ENCODE data around the gene GALNT10. TPM values are rescaled to one million over a fixed set of nuclear protein-coding genes. Genes with fewer than 3 reads are reported as not detected.

GALNT10 gene
- total RNA-seq, 2 experiments from 2014 or later = 12.9 to 15.2 TPM

- peak overlapping the region; percentile 75 for H3K4me3 Mint-ChIP-seq
- peaks cover 7% of the 10 kb centered on the region for H3K27me3 Mint-ChIP-seq
- H3K9me3 Mint-ChIP-seq = no peaks in the 10 kb centered on the region
- peak; percentile 66 for TF ChIP-seq CTCF (IDR thresholded peaks at IDR 0.05)
- peak; percentile 85 for ATAC-seq
- intact Hi-C loops (cut with micrococcal nuclease) = no loop called here
- CTCF ChIA-PET = interaction anchor here (0.7 to 16.7 kb wide), 17 partner anchors 8 to 215 kb away, joined by 3 to 161 read pairs (median 6); partner anchors contain the start of genes FAM114A2 and MFAP3
- DNase-seq = peak; percentile 78
- peak overlapping the region; percentile 43 for H3K27ac Mint-ChIP-seq
- peaks cover under 1% of the 10 kb centered on the region for H3K36me3 Mint-ChIP-seq (ENCODE audit: low read depth)
- peaks cover 28% of the 10 kb centered on the region for H3K4me1 Mint-ChIP-seq (ENCODE audit: low read depth)
- POLR2A ChIA-PET = interaction anchor here (0.8 to 3.6 kb wide), 16 partner anchors 8 to 152 kb away, joined by 3 to 18 read pairs (median 4); partner anchors contain the start of genes FAM114A2 and MFAP3
Observed at GRCh38 chr5:154189819-154190594, 526 bp upstream of the GALNT10 start.

GRCh38 chr5:154191467-154192261, 1.1 kb downstream of the GALNT10 start:
- ChIA-PET CTCF (interaction anchor here (1.3 to 16.7 kb wide), 5 partner anchors 11 to 256 kb away, joined by 3 to 161 read pairs (median 26); no protein-coding TSS in a partner anchor), POLR2A (interaction anchor here (0.8 to 3.6 kb wide), 6 partner anchors 8 to 153 kb away, joined by 3 to 18 read pairs (median 7); partner anchors contain the start of genes FAM114A2 and MFAP3)
- Mint-ChIP-seq H3K4me1 (ENCODE audit: low read depth) (peaks cover 34% of the 10 kb centered on the region), H3K4me3 (peak overlapping the region; percentile 88), H3K27ac (peak overlapping the region; percentile 72), H3K9me3 (no peaks in the 10 kb centered on the region), H3K27me3 (peaks cover 7% of the 10 kb centered on the region), H3K36me3 (ENCODE audit: low read depth) (peaks cover 11% of the 10 kb centered on the region)
- peak; percentile 38 for DNase-seq
- no peak for TF ChIP-seq CTCF (IDR thresholded peaks at IDR 0.05)
- intact Hi-C loops (cut with micrococcal nuclease) = no loop called here
- no peak for ATAC-seq

GRCh38 chr5:154193283-154193682, 2.8 kb downstream of the GALNT10 start:
- intact Hi-C loops (cut with micrococcal nuclease) = no loop called here
- Mint-ChIP-seq H3K9me3 (no peaks in the 10 kb centered on the region), H3K36me3 (ENCODE audit: low read depth) (peaks cover 16% of the 10 kb centered on the region), H3K27me3 (peaks cover 7% of the 10 kb centered on the region), H3K4me1 (ENCODE audit: low read depth) (peaks cover 50% of the 10 kb centered on the region), H3K27ac (no peak overlapping the region), H3K4me3 (no peak overlapping the region)
- CTCF ChIA-PET = interaction anchor here (1.0 to 16.7 kb wide), 6 partner anchors 10 to 119 kb away, joined by 3 to 161 read pairs (median 4); no protein-coding TSS in a partner anchor
- ATAC-seq = no peak
- TF ChIP-seq CTCF (IDR thresholded peaks at IDR 0.05) = no peak
- POLR2A ChIA-PET = interaction anchor here (1.3 kb wide), 1 partner anchor 12 kb away, joined by 4 read pairs; no protein-coding TSS in a partner anchor
- no peak for DNase-seq

GRCh38 chr5:154193701-154194121, 3.2 kb downstream of the GALNT10 start:
- ATAC-seq (no peak), DNase-seq (no peak)
- ChIA-PET CTCF (interaction anchor here (1.0 to 16.7 kb wide), 8 partner anchors 8 to 211 kb away, joined by 3 to 161 read pairs (median 4); no protein-coding TSS in a partner anchor), POLR2A (interaction anchor here (1.3 kb wide), 1 partner anchor 12 kb away, joined by 4 read pairs; no protein-coding TSS in a partner anchor)
- no peak overlapping the region for H3K4me3 Mint-ChIP-seq
- no peak overlapping the region for H3K27ac Mint-ChIP-seq
- no peak for TF ChIP-seq CTCF (IDR thresholded peaks at IDR 0.05)
- H3K4me1 Mint-ChIP-seq (ENCODE audit: low read depth) = peaks cover 54% of the 10 kb centered on the region
- intact Hi-C loops (cut with micrococcal nuclease) = no loop called here
- no peaks in the 10 kb centered on the region for H3K9me3 Mint-ChIP-seq
- peaks cover 16% of the 10 kb centered on the region for H3K36me3 Mint-ChIP-seq (ENCODE audit: low read depth)
- H3K27me3 Mint-ChIP-seq = peaks cover 7% of the 10 kb centered on the region

Data from activated CD8-positive, alpha-beta T cell treated with anti-CD3 and anti-CD28 coated beads for 36 hours (primary cell).